Measurements from ENCODE around the gene UBL7.

GRCh38 chr15:74445816-74446763 is 14.9 kb downstream of the UBL7 start:
- TF ChIP-seq, protein P1, sequence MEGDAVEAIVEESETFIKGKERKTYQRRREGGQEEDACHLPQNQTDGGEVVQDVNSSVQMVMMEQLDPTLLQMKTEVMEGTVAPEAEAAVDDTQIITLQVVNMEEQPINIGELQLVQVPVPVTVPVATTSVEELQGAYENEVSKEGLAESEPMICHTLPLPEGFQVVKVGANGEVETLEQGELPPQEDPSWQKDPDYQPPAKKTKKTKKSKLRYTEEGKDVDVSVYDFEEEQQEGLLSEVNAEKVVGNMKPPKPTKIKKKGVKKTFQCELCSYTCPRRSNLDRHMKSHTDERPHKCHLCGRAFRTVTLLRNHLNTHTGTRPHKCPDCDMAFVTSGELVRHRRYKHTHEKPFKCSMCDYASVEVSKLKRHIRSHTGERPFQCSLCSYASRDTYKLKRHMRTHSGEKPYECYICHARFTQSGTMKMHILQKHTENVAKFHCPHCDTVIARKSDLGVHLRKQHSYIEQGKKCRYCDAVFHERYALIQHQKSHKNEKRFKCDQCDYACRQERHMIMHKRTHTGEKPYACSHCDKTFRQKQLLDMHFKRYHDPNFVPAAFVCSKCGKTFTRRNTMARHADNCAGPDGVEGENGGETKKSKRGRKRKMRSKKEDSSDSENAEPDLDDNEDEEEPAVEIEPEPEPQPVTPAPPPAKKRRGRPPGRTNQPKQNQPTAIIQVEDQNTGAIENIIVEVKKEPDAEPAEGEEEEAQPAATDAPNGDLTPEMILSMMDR (IDR thresholded peaks at IDR 0.05; ENCODE audit: poor library complexity, severe bottlenecking): no peak
- TF ChIP-seq TAF1 (IDR thresholded peaks at IDR 0.05; ENCODE audit: low read depth): no peak
- TF ChIP-seq, protein P2, sequence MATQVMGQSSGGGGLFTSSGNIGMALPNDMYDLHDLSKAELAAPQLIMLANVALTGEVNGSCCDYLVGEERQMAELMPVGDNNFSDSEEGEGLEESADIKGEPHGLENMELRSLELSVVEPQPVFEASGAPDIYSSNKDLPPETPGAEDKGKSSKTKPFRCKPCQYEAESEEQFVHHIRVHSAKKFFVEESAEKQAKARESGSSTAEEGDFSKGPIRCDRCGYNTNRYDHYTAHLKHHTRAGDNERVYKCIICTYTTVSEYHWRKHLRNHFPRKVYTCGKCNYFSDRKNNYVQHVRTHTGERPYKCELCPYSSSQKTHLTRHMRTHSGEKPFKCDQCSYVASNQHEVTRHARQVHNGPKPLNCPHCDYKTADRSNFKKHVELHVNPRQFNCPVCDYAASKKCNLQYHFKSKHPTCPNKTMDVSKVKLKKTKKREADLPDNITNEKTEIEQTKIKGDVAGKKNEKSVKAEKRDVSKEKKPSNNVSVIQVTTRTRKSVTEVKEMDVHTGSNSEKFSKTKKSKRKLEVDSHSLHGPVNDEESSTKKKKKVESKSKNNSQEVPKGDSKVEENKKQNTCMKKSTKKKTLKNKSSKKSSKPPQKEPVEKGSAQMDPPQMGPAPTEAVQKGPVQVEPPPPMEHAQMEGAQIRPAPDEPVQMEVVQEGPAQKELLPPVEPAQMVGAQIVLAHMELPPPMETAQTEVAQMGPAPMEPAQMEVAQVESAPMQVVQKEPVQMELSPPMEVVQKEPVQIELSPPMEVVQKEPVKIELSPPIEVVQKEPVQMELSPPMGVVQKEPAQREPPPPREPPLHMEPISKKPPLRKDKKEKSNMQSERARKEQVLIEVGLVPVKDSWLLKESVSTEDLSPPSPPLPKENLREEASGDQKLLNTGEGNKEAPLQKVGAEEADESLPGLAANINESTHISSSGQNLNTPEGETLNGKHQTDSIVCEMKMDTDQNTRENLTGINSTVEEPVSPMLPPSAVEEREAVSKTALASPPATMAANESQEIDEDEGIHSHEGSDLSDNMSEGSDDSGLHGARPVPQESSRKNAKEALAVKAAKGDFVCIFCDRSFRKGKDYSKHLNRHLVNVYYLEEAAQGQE (IDR thresholded peaks at IDR 0.05; ENCODE audit: borderline replicate concordance): no peak
- no peak for TF ChIP-seq EZH2 (IDR thresholded peaks at IDR 0.05; ENCODE audit: borderline replicate concordance, insufficient read depth, low read length, poor library complexity, severe bottlenecking)
- TF ChIP-seq EP300 (conservative IDR thresholded peaks at IDR 0.05; ENCODE audit: poor library complexity, severe bottlenecking): no peak
- TF ChIP-seq SMC3 (conservative IDR thresholded peaks at IDR 0.05; ENCODE audit: poor library complexity): no peak

Data from neural cell (in vitro differentiated cells).